GM12892 (cell line): ENCODE data around the gene FOXA1. TPM values are rescaled to one million over a fixed set of nuclear protein-coding genes. Genes with fewer than 3 reads are reported as not detected.

ENCODE experiments used
- DNase-seq: peaks from one replicate; pipeline ENCODE4 v3.0.0; 2011; ENCODE audit not compliant: insufficient read length
- FAIRE-seq: peaks from 2 replicates; lab custom pipeline; 2011; peaks lifted over from hg19 to GRCh38; lab: Jason Lieb, UNC
- POLR2A ChIP-seq: IDR thresholded peaks from 2 replicates; pipeline ENCODE4 v1.6.1; 2011; ENCODE audit warnings: low read depth, low read length, control low read depth
- POLR2AphosphoS5 ChIP-seq: IDR thresholded peaks from 2 replicates; pipeline ENCODE4 v1.6.1; 2011; ENCODE audit warnings: low read depth, low read length, control low read depth
- TAF1 ChIP-seq: IDR thresholded peaks from 2 replicates; pipeline ENCODE4 v1.6.1; 2011; ENCODE audit warnings: low read depth, mild to moderate bottlenecking, control low read depth, low read length, borderline replicate concordance
- polyA plus RNA-seq: library from polyadenylated mRNA; unstranded; fragments of >200 nt; gene quantifications from one replicate; pipeline ENCODE4 v1.2.1, GENCODE V29; 2012; ENCODE audit warnings: missing spikeins, inconsistent platforms; ENCODE audit not compliant: missing spikeins

FOXA1 gene
- not detected for polyA plus RNA-seq

DNA sequence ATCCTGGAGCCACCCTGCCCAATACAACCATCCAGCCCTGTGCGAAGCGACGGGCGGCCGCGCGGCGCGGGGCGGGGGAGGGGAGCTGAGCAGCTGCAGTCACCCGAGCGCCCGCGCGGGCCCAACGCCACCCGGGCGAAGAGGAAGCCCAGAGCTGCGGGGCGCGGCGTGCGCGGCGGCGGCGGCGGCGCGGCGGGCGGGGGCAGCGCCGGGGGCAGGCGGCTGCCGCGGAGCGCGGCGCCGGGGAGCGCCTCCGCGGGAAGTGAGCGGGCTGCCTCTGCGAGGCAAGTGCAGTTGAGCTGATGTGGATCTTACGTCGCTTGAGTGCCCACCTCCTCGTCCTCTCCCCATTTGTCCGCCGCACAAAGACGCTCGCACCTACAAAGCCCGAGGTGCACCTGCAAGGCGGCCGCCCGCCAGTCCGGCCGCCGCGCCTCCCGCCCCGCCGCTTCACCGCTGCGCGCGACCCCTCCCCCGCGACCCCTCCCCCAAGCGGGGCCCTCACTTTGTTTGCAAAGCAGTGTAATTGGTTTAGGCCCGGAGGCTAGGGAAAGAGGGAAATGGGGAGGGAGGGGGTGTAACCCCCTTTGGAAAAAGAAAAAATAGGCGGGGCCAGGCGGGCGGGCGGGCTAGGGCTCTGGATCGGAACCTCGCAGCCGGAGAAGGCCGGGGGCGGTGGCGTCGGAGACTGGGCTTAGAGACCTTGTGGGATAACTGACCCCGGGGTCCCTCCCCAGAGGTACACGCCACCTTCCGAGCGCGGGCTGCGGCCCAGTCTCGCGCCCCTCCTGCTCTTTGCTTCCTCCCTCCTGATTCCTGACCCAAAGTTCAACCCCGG is at the start of gene FOXA1, which contains the start of gene TTC6:
FOXA1 (minus strand) TSS at position 279 of the 838 bp plus-strand sequence; CDS start at position 2, 277 bp downstream.
TTC6 (plus strand) TSS at position 659 of the 838 bp plus-strand sequence. CDS start 26,436 bp downstream, outside the sequence.
- FAIRE-seq = no peak
- DNase-seq = no peak
- TF ChIP-seq POLR2AphosphoS5 = no peak
- TF ChIP-seq POLR2A = no peak
- TF ChIP-seq TAF1 = no peak

DNA sequence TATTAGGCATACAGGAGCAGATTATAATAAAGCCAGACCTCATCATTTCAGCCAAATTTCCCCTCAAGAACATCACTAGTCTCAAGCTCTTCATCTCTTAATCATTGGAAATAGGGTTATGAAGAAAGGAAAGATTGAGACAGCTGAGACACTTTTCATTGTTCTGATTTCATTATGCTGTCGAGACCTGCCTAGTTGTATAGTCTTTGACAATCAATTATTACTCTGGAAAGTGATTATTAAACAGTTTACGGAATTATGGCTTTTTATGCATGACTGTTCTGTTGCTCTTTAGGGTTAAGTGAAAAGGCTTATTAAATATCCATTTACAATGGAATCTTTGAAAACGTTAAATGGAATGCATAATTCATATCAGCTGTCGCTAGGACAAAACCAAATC is 48.7 kb upstream of the FOXA1 start:
- DNase-seq = no peak
- TF ChIP-seq TAF1 (no peak), POLR2A (no peak), POLR2AphosphoS5 (no peak)
- FAIRE-seq = no peak

DNA sequence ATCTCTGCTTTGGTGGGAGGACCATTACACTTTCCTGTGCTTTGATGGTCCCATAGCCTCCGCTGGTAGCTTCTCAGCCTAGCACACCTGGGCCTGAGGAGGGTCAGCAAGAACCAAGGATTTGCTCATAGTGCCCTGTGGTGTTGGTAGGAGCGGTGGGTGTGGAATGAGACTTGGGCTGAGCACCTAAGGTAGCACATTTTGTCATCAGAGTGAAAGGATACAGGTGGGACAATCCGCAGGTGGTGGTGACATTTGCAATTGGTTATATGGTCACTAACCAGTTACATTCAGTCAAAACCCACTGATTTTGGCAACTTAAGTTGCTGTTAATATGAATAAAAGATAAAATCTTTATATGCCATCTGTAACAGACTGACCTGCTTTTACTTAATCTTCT is 47.1 kb upstream of the FOXA1 start:
- no peak for TF ChIP-seq POLR2AphosphoS5
- DNase-seq = no peak
- no peak for FAIRE-seq

DNA sequence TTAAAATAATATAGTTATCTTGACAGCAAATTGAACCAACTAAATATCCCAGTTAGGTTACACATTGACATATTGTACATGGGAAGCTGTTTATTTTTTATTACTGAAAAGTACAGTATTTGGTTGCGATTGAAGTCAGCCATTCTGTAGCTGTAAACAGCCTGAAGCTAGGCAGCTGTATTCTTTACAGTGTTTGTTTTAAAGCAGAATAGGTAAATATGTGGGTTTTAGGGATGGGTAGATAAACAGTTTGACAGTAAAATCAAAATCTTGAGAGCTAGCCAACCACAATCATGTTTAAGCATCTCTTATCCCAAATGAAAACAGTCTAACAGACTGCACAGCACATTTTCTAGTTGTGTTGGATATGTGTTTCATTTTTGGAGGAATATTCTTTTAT is 46.1 kb upstream of the FOXA1 start:
- TF ChIP-seq TAF1 = no peak
- TF ChIP-seq POLR2AphosphoS5 = no peak
- TF ChIP-seq POLR2A = no peak
- FAIRE-seq (no peak), DNase-seq (no peak)

DNA sequence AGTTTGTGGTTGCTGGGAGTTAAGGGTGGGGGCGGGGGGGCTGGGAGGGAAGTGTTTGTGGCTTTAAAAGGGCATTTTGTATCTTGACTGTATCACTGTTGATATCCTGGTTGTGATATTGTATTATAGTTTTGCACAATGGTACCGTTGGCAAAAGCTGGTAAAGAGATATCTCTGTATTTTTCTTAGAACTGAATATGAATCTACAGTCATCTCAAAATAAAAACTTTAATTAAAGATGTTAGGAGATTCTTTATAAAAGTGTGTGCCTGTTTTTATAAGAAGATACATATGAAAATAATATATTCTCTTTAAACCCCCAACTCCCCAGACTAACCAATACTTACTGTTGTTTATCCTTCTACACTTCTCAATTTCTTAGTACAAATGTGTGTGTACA is 43.5 kb upstream of the FOXA1 start:
- TF ChIP-seq TAF1 = no peak
- TF ChIP-seq POLR2AphosphoS5 = no peak
- TF ChIP-seq POLR2A = no peak
- DNase-seq (no peak), FAIRE-seq (no peak)

DNA sequence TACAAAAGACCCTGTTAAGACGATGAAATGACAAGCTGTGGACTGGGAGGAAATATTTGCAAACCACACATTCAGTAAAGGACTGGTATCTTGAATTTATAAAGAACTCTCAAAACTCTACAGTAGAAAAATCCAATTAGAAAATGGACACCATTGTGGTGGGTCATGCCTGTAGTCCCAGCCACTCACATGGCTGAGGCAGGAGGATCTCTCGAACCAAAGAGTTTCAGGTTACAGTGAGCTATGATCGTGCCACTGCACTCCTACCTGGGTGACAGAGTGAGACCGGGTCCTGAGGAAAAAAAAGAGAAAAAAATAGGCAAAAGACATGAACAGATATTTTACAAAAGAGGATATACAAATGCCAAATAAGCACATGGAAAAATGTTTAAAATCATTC is 42.3 kb upstream of the FOXA1 start:
- DNase-seq = no peak
- FAIRE-seq = no peak
- no peak for TF ChIP-seq POLR2A
- TF ChIP-seq TAF1 = no peak
- no peak for TF ChIP-seq POLR2AphosphoS5

DNA sequence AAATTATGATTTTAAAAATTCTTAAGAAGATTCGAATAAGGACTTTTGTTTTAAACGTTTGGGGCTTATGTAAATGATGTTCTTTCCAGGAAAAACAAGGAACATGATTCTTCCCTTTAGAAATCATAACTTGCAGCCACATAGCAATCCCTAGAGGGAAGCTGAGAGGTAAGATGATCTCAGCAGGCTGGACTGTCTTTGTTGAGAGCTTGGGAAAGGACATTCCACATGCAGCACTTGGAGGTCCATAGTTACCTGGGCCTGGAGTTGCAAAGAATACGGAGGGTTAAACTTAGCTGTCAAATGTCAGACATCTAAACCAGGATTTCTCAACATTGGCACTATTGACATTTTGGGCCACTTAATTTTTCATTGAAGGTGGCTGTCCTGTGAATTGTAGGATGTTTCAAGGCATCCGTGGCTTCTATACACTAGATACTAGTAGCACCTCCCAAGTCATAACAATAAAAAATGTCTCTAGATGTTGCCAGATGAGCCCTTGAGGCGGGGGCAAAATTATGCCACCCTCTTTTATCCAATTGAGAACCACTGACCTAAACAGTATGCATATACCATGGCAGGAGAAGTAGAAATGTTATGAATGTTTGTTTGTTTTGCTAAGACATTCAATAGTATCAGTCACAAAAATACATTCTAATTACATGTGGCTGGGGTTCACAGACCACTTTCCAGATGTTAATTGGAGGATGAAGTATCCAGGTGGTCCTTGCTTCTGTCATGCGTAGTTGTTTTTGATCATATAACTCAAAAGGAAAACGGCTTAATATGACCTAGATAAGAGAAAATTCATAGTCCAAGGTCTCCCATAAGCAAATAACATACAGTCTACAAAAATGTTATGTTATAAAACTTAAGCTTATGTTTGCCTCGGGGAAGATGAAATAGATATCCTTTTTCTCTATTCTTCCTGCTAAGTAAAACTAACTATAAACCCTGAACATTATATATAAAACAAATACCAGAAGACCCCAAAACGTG is 30.8 kb upstream of the FOXA1 start:
- no peak for FAIRE-seq
- no peak for DNase-seq
- TF ChIP-seq POLR2AphosphoS5 = no peak
- TF ChIP-seq POLR2A = no peak
- TF ChIP-seq TAF1 = no peak

DNA sequence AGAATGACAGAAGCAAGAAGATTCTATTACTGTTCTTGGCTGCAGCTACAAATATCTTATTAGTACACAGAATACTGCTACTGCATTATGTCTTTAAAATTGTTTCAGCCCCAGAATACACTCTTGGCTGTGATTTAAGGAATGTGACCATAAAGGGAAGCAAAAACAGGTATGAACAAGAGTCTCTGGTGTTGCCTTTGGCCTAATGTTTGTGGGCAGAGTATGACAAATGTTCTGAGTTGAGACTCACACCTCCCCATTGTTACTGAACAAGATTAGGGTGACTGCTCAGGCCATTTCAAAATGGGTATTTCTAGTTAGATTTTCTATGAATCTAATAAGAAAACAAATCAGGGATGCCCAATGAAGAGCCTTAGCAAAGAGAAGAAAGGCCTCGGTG is 28.9 kb upstream of the FOXA1 start:
- TF ChIP-seq TAF1 (no peak), POLR2AphosphoS5 (no peak), POLR2A (no peak)
- FAIRE-seq = no peak
- DNase-seq = no peak

DNA sequence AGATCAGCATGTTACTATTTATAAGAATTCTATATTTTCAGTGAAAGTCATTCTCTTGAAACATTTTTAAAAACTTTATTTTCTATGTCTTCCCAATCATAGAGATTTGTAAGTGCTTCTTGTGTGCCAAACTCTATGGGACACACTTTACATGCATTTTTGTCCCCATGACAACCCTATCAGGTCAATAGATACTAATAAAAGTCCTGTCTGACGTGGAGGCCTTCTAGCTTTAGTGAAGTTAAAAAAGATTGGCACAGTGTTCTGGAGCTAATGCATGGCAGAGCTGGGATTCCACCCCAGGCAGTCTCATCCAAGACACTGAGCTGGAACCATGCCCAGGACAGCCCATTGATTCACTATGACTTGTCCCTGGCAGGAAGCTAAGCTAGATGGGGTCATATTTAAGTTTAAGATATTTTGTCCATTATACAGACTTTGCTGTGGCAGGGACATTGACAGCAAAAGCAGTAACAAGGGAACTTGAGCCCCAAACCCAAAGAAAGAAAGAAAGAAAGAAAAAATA is 28.4 kb upstream of the FOXA1 start:
- DNase-seq (no peak), FAIRE-seq (no peak)
- TF ChIP-seq POLR2A = no peak
- TF ChIP-seq POLR2AphosphoS5 = no peak
- TF ChIP-seq TAF1 = no peak

DNA sequence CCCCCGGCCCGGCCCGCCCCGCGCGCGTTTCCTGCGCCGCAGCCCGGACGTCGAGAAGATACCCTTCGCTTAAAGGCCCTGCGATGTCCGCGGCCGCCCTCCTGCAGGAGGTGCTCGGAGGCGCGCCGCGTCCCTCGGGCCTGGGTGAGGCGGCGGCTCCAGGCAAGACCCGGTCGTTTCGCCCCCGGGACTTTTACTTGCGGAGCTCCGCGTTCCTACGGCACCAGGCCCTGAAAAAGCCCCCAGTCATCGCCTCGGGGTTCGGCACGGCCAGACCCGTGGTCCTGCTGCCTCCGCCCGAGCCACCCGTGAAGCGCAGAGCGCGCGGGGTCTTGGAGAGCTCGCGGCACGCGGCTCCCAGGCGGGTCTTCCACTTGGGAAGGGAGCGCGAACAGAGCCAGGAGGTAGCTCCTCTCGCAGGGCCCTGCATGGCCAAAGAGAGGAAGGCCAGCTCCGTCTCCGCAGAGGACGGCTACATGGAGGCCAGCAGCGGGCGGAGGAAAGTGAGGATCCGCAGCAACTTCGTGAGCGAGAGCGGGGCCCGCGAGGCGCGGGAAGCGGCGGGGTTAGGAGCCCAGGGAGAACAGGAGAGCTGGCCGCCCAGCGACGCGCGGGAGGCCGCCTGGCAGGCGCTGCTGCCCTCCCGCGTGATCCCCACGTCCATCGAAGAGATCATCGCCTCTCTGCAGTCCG is 27.3 kb upstream of the FOXA1 start:
- DNase-seq (no peak), FAIRE-seq (no peak)
- TF ChIP-seq POLR2A = no peak
- no peak for TF ChIP-seq POLR2AphosphoS5
- no peak for TF ChIP-seq TAF1

DNA sequence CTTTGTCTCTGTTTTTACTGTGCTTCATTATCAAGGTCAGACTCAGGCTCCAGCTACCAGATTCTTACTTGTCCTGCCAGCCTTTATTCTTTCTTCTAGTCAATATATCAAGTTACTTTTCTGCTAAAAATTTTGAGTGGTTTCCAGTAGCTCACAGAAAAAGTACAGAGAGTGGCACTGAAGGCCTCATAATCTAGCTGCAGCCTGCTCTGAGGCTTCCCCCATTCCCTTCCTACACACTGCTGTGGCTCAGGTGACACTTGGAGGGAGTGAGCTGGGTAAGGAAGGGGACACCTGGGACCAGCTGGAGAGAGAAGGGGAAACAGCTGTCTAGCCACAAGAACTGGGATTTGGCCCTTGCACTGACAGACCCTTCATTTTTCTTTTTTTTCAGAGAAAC is 25.8 kb upstream of the FOXA1 start:
- no peak for FAIRE-seq
- no peak for TF ChIP-seq POLR2AphosphoS5
- no peak for TF ChIP-seq POLR2A
- TF ChIP-seq TAF1 = no peak
- no peak for DNase-seq
